ENCODE measurements around the gene AK3.
"Not testable (repeated sequence)": the region's sequence is repeated elsewhere in the genome, so short reads cannot be mapped to it uniquely, and the experiment has no call there.

The AK3 gene

GRCh38 chr9:4662989-4663792 is 77.8 kb downstream of the AK3 start:
- DNase-seq: no peak

GRCh38 chr9:4662108-4662988 is 78.7 kb downstream of the AK3 start, which contains the start of gene PLPP6:
Gene PLPP6, plus strand, starts transcription at chr9:4662294. Its CDS starts 82 bp downstream, at chr9:4662376.
- DNase-seq: peak; percentile 59

- no peak for DNase-seq
These were observed 79.4 kb downstream of the AK3 start for GRCh38 chr9:4661611-4662010.

- DNase-seq: no peak
These were observed 79.8 kb downstream of the AK3 start for GRCh38 chr9:4661165-4661564.

GRCh38 chr9:4660665-4661064 is 80.3 kb downstream of the AK3 start:
- not testable (repeated sequence) for DNase-seq
